A549 (cell line): Measurements from ENCODE around the gene SLC12A2. TPM values are rescaled to one million over a fixed set of nuclear protein-coding genes. Genes with fewer than 3 reads are reported as not detected.

Experiments used
- ATAC-seq, 2 experiments: fragments of 200-7000 bp in 1 of 2; fragments of >200 bp in 1 of 2; cut with Nextera tagmentation in 1 of 2; cut with Tn5 transposase in 1 of 2; 3 replicates each; pipeline versions ENCODE4 v1.8.0 to v1.9.1; 2018 to 2020; ENCODE audit warnings: mild to moderate bottlenecking in 1 of 2, moderate library complexity in 1 of 2
- CTCF ChIA-PET: fragments of 300-600 bp; sonication (Branson Sonifier 250); formaldehyde crosslinking; extraction: SDS; loops from one replicate; lab custom pipeline; 2021; ENCODE audit warnings: antibody characterized with exemption, inconsistent platforms; lab: Yijun Ruan, JAX
- POLR2A ChIA-PET: fragments of 350-600 bp; formaldehyde crosslinking; extraction: SDS; loops from one replicate; lab custom pipeline; 2021; ENCODE audit warnings: antibody characterized with exemption, inconsistent platforms; lab: Yijun Ruan, JAX
- DNase-seq, 2 experiments: peaks; one replicate each; pipeline versions ENCODE4 v3.0.0 to v3.0.0-alpha.2; 2011 to 2016; ENCODE audit warnings: low read depth in 1 of 2, low spot score in 1 of 2
- FAIRE-seq: peaks from 2 replicates; lab custom pipeline; 2011; peaks lifted over from hg19 to GRCh38; lab: Jason Lieb, UNC
- H3K27ac ChIP-seq, 2 experiments: fragments of >200 bp; sonication (Bioruptor Twin); formaldehyde crosslinking; 3 replicates each; pipeline ENCODE4 v1.5.1; 2016 to 2017
- H3K4me1 ChIP-seq: fragments of >200 bp; sonication (Bioruptor Twin); formaldehyde crosslinking; 3 replicates; pipeline ENCODE4 v1.6.1; 2016
- H3K4me2 ChIP-seq: fragments of >200 bp; sonication (Bioruptor Twin); formaldehyde crosslinking; 3 replicates; pipeline ENCODE4 v1.6.1; 2016
- H3K4me3 ChIP-seq: fragments of >200 bp; sonication (Bioruptor Twin); formaldehyde crosslinking; 3 replicates; pipeline ENCODE4 v1.5.1; 2016
- H3K9me3 ChIP-seq: fragments of >200 bp; sonication (Bioruptor Twin); formaldehyde crosslinking; 3 replicates; pipeline ENCODE4 v1.6.1; 2016
- BHLHE40 ChIP-seq: IDR thresholded peaks from 2 replicates; pipeline ENCODE4 v1.6.1; 2012; ENCODE audit warnings: low read depth, low read length, inconsistent platforms
- CEBPB ChIP-seq, 2 experiments: fragments of >200 bp in 1 of 2; sonication (Bioruptor Twin) in 1 of 2; formaldehyde crosslinking in 1 of 2; IDR thresholded peaks; 2 replicates each; pipeline ENCODE4 v1.6.1; 2012 to 2016
- EHMT2 ChIP-seq: fragments of 200-600 bp; sonication (generic); IDR thresholded peaks from 2 replicates; pipeline ENCODE4 v1.6.1; 2016; ENCODE audit warnings: antibody characterized with exemption, low read depth, mild to moderate bottlenecking, moderate library complexity
- EP300 ChIP-seq, 2 experiments: fragments of >200 bp; sonication (Bioruptor Twin); formaldehyde crosslinking; IDR thresholded peaks; 2 replicates in 1 of 2; 3 replicates in 1 of 2; pipeline ENCODE4 v1.6.1; 2016 to 2017
- ESRRA ChIP-seq: fragments of 150-350 bp; IDR thresholded peaks from 2 replicates; pipeline ENCODE4 v1.6.1; 2014; ENCODE audit warnings: mild to moderate bottlenecking, low read length, borderline replicate concordance
- FOXS1 ChIP-seq: fragments of 250-450 bp; sonication (Bioruptor Pico); IDR thresholded peaks from 2 replicates; pipeline ENCODE4 v1.5.0; 2020; ENCODE audit warnings: mild to moderate bottlenecking, moderate library complexity
- GATA3 ChIP-seq: IDR thresholded peaks from 2 replicates; pipeline ENCODE4 v1.6.1; 2012; ENCODE audit warnings: borderline replicate concordance
- HEYL ChIP-seq: fragments of 250-450 bp; sonication (Bioruptor Pico); IDR thresholded peaks from 2 replicates; pipeline ENCODE4 v1.8.0; 2021; ENCODE audit warnings: mild to moderate bottlenecking, moderate library complexity
- HOXB13 ChIP-seq: fragments of 250-450 bp; sonication (Bioruptor Pico); IDR thresholded peaks from 2 replicates; pipeline ENCODE4 v1.5.0; 2020; ENCODE audit warnings: low read depth, mild to moderate bottlenecking, moderate library complexity
- HOXB5 ChIP-seq: fragments of 250-450 bp; sonication (Bioruptor Pico); IDR thresholded peaks from 2 replicates; pipeline ENCODE4 v1.5.0; 2020; ENCODE audit warnings: mild to moderate bottlenecking, moderate library complexity
- JUNB ChIP-seq: fragments of >200 bp; sonication (Bioruptor Twin); formaldehyde crosslinking; IDR thresholded peaks from 2 replicates; pipeline ENCODE4 v1.6.1; 2016
- KDM5A ChIP-seq: fragments of 200-600 bp; sonication (generic); IDR thresholded peaks from 2 replicates; pipeline ENCODE4 v1.6.1; 2016; ENCODE audit warnings: antibody characterized with exemption, mild to moderate bottlenecking
- MAFK ChIP-seq: fragments of 450-650 bp; IDR thresholded peaks from 2 replicates; pipeline ENCODE4 v1.6.1; 2014; ENCODE audit not compliant: partially characterized antibody
- MAZ ChIP-seq: fragments of 150-350 bp; IDR thresholded peaks from 2 replicates; pipeline ENCODE4 v1.6.1; 2014; ENCODE audit warnings: antibody characterized with exemption, low read depth, low read length, borderline replicate concordance
- NPAS2 ChIP-seq: fragments of 250-450 bp; sonication (Bioruptor Pico); IDR thresholded peaks from 2 replicates; pipeline ENCODE4 v1.8.0; 2022; ENCODE audit warnings: mild to moderate bottlenecking, moderate library complexity, borderline replicate concordance
- POLR2A ChIP-seq: IDR thresholded peaks from 2 replicates; pipeline ENCODE4 v1.6.1; 2012; ENCODE audit warnings: mild to moderate bottlenecking, low read length
- RFX5 ChIP-seq: fragments of 450-650 bp; IDR thresholded peaks from 2 replicates; pipeline ENCODE4 v1.7.1; 2014; ENCODE audit warnings: antibody characterized with exemption, mild to moderate bottlenecking, moderate library complexity
- RNF2 ChIP-seq: fragments of 200-600 bp; sonication (generic); IDR thresholded peaks from 2 replicates; pipeline ENCODE4 v1.6.1; 2016; ENCODE audit warnings: low read depth, mild to moderate bottlenecking, antibody characterized with exemption, moderate library complexity, borderline replicate concordance
- SMC3 ChIP-seq: fragments of >200 bp; sonication (Bioruptor Twin); formaldehyde crosslinking; IDR thresholded peaks from 3 replicates; pipeline ENCODE4 v1.6.1; 2018; ENCODE audit warnings: inconsistent platforms
- TP53 ChIP-seq: fragments of 250-450 bp; sonication (Bioruptor Pico); IDR thresholded peaks from 2 replicates; pipeline ENCODE4 v1.5.0; 2021; ENCODE audit warnings: mild to moderate bottlenecking, moderate library complexity
- WGBS: methylation state at CpG from one replicate; pipeline ENCODE4 v1.1.6; 2017; ENCODE audit errors: missing lambda C conversion rate; 5-methylcytosine and 5-hydroxymethylcytosine counted together
- polyA plus RNA-seq, 4 experiments: library from polyadenylated mRNA; depleted of rRNA in 3 of 4; stranded (reverse); fragments of >200 nt; fragmentation: RNase III in 1 of 4; extraction: RNeasy Plus Mini Kit Qiagen cat#74134 plus additional on column Dnase treatment in 1 of 4; gene quantifications; 2 replicates in 3 of 4; 3 replicates in 1 of 4; pipeline ENCODE4 v1.2.3, GENCODE V29; 2011 to 2017
- TF ChIP-seq, protein P1 (sequence below): fragments of >200 bp; sonication (Bioruptor Twin); formaldehyde crosslinking; IDR thresholded peaks from 3 replicates; pipeline ENCODE4 v1.5.1; 2016
- TF ChIP-seq, protein P2 (sequence below): fragments of 250-450 bp; sonication (Bioruptor Pico); IDR thresholded peaks from 2 replicates; pipeline ENCODE4 v1.5.0; 2021; ENCODE audit warnings: mild to moderate bottlenecking, moderate library complexity, borderline replicate concordance

Gene SLC12A2
- polyA plus RNA-seq, 2 of the 4 experiments (the other 2 are of a cell fraction) = 17.1 to 99.9 TPM

DNA sequence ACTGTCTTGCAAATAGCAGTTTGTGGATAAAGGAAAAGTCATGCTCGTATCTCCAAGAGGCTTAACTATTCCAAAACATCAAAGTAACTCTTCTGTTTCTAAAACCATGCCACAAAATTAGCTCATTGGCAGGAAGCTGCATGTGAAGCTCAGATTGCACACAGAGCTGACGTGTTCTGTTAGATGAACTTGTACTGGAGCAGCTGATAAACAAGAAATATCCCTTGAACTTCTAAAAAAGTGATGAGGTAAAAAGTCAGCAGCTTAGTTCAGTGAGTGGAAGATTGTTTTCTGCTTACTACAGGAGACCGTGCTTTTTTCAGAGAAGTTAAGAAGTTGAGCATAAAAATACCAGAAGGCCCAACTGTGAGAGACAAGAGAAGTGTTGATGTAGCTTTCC is 113.2 kb downstream of the SLC12A2 start:
- no peak for ATAC-seq

GRCh38 chr5:128197896-128198522 is 114.4 kb downstream of the SLC12A2 start:
- no peak for FAIRE-seq
- no peak for DNase-seq
- TF ChIP-seq TP53 (CRISPR knock-in tag) (no peak), SMC3 (no peak), EP300 (IDR thresholded peaks at IDR 0.05) (no peak), FOXS1 (CRISPR knock-in tag) (no peak), EHMT2 (no peak), JUNB (no peak), KDM5A (no peak), MAZ (no peak), POLR2A (no peak), HOXB5 (CRISPR knock-in tag) (no peak), RNF2 (no peak), HEYL (no peak), NPAS2 (no peak)
- TF ChIP-seq, protein P1, sequence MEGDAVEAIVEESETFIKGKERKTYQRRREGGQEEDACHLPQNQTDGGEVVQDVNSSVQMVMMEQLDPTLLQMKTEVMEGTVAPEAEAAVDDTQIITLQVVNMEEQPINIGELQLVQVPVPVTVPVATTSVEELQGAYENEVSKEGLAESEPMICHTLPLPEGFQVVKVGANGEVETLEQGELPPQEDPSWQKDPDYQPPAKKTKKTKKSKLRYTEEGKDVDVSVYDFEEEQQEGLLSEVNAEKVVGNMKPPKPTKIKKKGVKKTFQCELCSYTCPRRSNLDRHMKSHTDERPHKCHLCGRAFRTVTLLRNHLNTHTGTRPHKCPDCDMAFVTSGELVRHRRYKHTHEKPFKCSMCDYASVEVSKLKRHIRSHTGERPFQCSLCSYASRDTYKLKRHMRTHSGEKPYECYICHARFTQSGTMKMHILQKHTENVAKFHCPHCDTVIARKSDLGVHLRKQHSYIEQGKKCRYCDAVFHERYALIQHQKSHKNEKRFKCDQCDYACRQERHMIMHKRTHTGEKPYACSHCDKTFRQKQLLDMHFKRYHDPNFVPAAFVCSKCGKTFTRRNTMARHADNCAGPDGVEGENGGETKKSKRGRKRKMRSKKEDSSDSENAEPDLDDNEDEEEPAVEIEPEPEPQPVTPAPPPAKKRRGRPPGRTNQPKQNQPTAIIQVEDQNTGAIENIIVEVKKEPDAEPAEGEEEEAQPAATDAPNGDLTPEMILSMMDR = no peak
- TF ChIP-seq, protein P2, sequence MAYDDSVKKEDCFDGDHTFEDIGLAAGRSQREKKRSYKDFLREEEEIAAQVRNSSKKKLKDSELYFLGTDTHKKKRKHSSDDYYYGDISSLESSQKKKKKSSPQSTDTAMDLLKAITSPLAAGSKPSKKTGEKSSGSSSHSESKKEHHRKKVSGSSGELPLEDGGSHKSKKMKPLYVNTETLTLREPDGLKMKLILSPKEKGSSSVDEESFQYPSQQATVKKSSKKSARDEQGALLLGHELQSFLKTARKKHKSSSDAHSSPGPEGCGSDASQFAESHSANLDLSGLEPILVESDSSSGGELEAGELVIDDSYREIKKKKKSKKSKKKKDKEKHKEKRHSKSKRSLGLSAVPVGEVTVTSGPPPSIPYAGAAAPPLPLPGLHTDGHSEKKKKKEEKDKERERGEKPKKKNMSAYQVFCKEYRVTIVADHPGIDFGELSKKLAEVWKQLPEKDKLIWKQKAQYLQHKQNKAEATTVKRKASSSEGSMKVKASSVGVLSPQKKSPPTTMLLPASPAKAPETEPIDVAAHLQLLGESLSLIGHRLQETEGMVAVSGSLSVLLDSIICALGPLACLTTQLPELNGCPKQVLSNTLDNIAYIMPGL = no peak

More for the DNA sequence above, 113.2 kb downstream of the SLC12A2 start:
- H3K9me3 ChIP-seq = no peaks in the 10 kb centered on the region
- no peak for FAIRE-seq
- DNase-seq = no peak
- 89% methylated on average over 3 of the region's 3 CpGs for WGBS
- no peak overlapping the region for H3K27ac ChIP-seq
- H3K4me2 ChIP-seq = no peak overlapping the region
- no peak overlapping the region for H3K4me3 ChIP-seq
- peaks cover 24% of the 10 kb centered on the region for H3K4me1 ChIP-seq
- ChIA-PET CTCF (interaction anchor here (1.0 kb wide), 1 partner anchor 439 kb away, joined by 3 read pairs; no protein-coding TSS in a partner anchor), POLR2A (no interaction called here)
- TF ChIP-seq HOXB13 (CRISPR knock-in tag) (no peak), ESRRA (no peak), TP53 (CRISPR knock-in tag) (no peak), MAZ (no peak), BHLHE40 (no peak), HEYL (no peak), MAFK (no peak), RFX5 (no peak), CEBPB (IDR thresholded peaks at IDR 0.05) (no peak), SMC3 (no peak), GATA3 (no peak), FOXS1 (CRISPR knock-in tag) (no peak)

More at GRCh38 chr5:128197896-128198522, 114.4 kb downstream of the SLC12A2 start:
- Histone ChIP-seq H3K4me2 (no peak overlapping the region), H3K4me3 (no peak overlapping the region), H3K4me1 (peaks cover 24% of the 10 kb centered on the region), H3K27ac (no peak overlapping the region), H3K9me3 (no peaks in the 10 kb centered on the region)
- ATAC-seq = no peak
- 94% methylated on average over 4 of the region's 4 CpGs for WGBS
- ChIA-PET CTCF (interaction anchor here (3.4 kb wide), 1 partner anchor 321 kb away, joined by 34 read pairs; no protein-coding TSS in a partner anchor), POLR2A (no interaction called here)
